Epidermal melanocyte (primary cell): Measurements from ENCODE around the gene HMX3.

Experiments used
- DNase-seq: peaks from one replicate; pipeline ENCODE4 v3.0.0; 2011; ENCODE audit warnings: low spot score; ENCODE audit not compliant: insufficient read length

HMX3 gene

GRCh38 chr10:123135415-123136141 lies at the start of gene HMX3:
TSS of gene HMX3 (plus strand) at chr10:123135970. CDS start at chr10:123136051, 81 bp downstream.
- no peak for DNase-seq

- DNase-seq, result no peak
These were observed 49.5 kb upstream of the HMX3 start for GRCh38 chr10:123086281-123086680.

- no peak for DNase-seq
These were observed 48.4 kb upstream of the HMX3 start for GRCh38 chr10:123087348-123087747.

- no peak for DNase-seq
These were observed 48.0 kb upstream of the HMX3 start for GRCh38 chr10:123087786-123088185.

GRCh38 chr10:123092635-123093414 lies 42.9 kb upstream of the HMX3 start:
- DNase-seq, result no peak

GRCh38 chr10:123093489-123093888 lies 42.3 kb upstream of the HMX3 start:
- DNase-seq, result no peak

GRCh38 chr10:123096452-123096851 lies 39.3 kb upstream of the HMX3 start:
- DNase-seq, result no peak

- no peak for DNase-seq
These were observed 38.7 kb upstream of the HMX3 start for GRCh38 chr10:123097039-123097438.

GRCh38 chr10:123100030-123100762 lies 35.6 kb upstream of the HMX3 start:
- DNase-seq, result no peak

- DNase-seq, result no peak
These were observed 33.9 kb upstream of the HMX3 start for GRCh38 chr10:123101872-123102271.

- no peak for DNase-seq
These were observed 33.1 kb upstream of the HMX3 start for GRCh38 chr10:123102673-123103072.

GRCh38 chr10:123103944-123104343 lies 31.8 kb upstream of the HMX3 start:
- DNase-seq, result no peak

GRCh38 chr10:123109466-123109865 lies 26.3 kb upstream of the HMX3 start:
- DNase-seq, result no peak

- DNase-seq, result no peak
These were observed 17.9 kb upstream of the HMX3 start for GRCh38 chr10:123117644-123118417.

GRCh38 chr10:123119081-123119480 lies 16.7 kb upstream of the HMX3 start:
- no peak for DNase-seq

GRCh38 chr10:123126246-123126645 lies 9.5 kb upstream of the HMX3 start:
- DNase-seq, result no peak

- DNase-seq, result no peak
These were observed 6.0 kb upstream of the HMX3 start for GRCh38 chr10:123129618-123130271.

GRCh38 chr10:123132576-123133477 lies 2.9 kb upstream of the HMX3 start:
- DNase-seq, result peak; percentile 94

GRCh38 chr10:123133541-123134342 lies 2.0 kb upstream of the HMX3 start:
- DNase-seq, result no peak
